K562 (cell line): Measurements from ENCODE around the gene KRTAP29-1. TPM values are rescaled to one million over a fixed set of nuclear protein-coding genes. Genes with fewer than 3 reads are reported as not detected.

Experiments used
- ATAC-seq: fragments of 200-7000 bp; cut with Tn5 transposase; 3 replicates; pipeline ENCODE4 v1.9.1; 2020; ENCODE audit warnings: moderate library complexity
- BruUV-seq: library from RNA; stranded (reverse); fragments of 400-500 nt; replicated peaks from 2 replicates; lab custom pipeline; 2021; lab: Mats Ljungman, UMichigan
- CTCF ChIA-PET: fragments of 300-600 bp; formaldehyde crosslinking; extraction: SDS; loops from one replicate; lab custom pipeline; 2021; ENCODE audit warnings: low intra/inter-chr PET ratio; lab: Yijun Ruan, JAX
- POLR2A ChIA-PET: fragments of 300-600, 350-650 bp; sonication (Branson Sonifier 250); formaldehyde crosslinking; extraction: SDS; loops from one replicate; lab custom pipeline; 2021; ENCODE audit warnings: antibody characterized with exemption, inconsistent platforms; lab: Yijun Ruan, JAX
- DNase-seq, 4 experiments: peaks; one replicate each; pipeline versions ENCODE4 v3.0.0 to v3.0.0-alpha.2; 2011 to 2018; ENCODE audit warnings: low spot score in 3 of 4, mixed read lengths in 3 of 4; ENCODE audit errors: extremely low read depth in 1 of 4
- FAIRE-seq: peaks from 2 replicates; lab custom pipeline; 2011; peaks lifted over from hg19 to GRCh38; lab: Jason Lieb, UNC
- H2AFZ ChIP-seq: 2 replicates; pipeline ENCODE4 v1.6.0; 2011; ENCODE audit warnings: low read depth, low read length, control low read depth, inconsistent platforms
- H3K27ac ChIP-seq: fragments of 200-600 bp; 3 replicates; pipeline ENCODE4 v1.8.0; 2011; ENCODE audit warnings: low read depth, mild to moderate bottlenecking, control low read depth, inconsistent platforms, low read length, moderate library complexity, mixed read lengths; ENCODE audit errors: extremely low read depth
- H3K27me3 ChIP-seq, 2 experiments: fragments of 300-600 bp in 1 of 2; 2 replicates in 1 of 2; 3 replicates in 1 of 2; pipeline versions ENCODE4 v1.6.0 to v1.8.0; 2011; ENCODE audit warnings: inconsistent platforms in 2 of 2, low read length in 2 of 2, mild to moderate bottlenecking in 1 of 2, mixed read lengths in 1 of 2, moderate library complexity in 1 of 2; ENCODE audit not compliant: control insufficient read depth in 2 of 2, insufficient read depth in 2 of 2
- H3K36me3 ChIP-seq: fragments of 300-600 bp; 3 replicates; pipeline ENCODE4 v1.8.0; 2011; ENCODE audit warnings: mild to moderate bottlenecking, low read length, inconsistent platforms; ENCODE audit not compliant: control insufficient read depth, insufficient read depth
- H3K4me1 ChIP-seq, 2 experiments: fragments of 200-600 bp in 1 of 2; replicated peaks in 1 of 2; 2 replicates in 1 of 2; 3 replicates in 1 of 2; pipeline versions ENCODE4 v1.5.1 to v1.8.0; 2011; ENCODE audit warnings: inconsistent platforms in 2 of 2, low read length in 2 of 2, mild to moderate bottlenecking in 1 of 2, mixed read lengths in 1 of 2, moderate library complexity in 1 of 2; ENCODE audit not compliant: control insufficient read depth in 2 of 2, insufficient read depth in 2 of 2
- H3K4me2 ChIP-seq: 2 replicates; pipeline ENCODE4 v1.6.1; 2011; ENCODE audit warnings: low read length, control low read depth, inconsistent platforms, mixed read lengths; ENCODE audit not compliant: insufficient read depth
- H3K4me3 ChIP-seq: fragments of 200-600 bp; sonication (generic), shearing (Covaris generic); 2 replicates; pipeline ENCODE4 v1.5.1; 2016; ENCODE audit warnings: control low read depth, inconsistent platforms
- H3K79me2 ChIP-seq: fragments of 200-600 bp; 3 replicates; pipeline ENCODE4 v1.8.0; 2011; ENCODE audit warnings: low read length, inconsistent platforms; ENCODE audit not compliant: control insufficient read depth, insufficient read depth
- H3K9ac ChIP-seq, 2 experiments: 2 replicates each; pipeline versions ENCODE4 v1.6.0 to v1.6.1; 2011; ENCODE audit warnings: low read depth in 2 of 2, low read length in 2 of 2, control low read depth in 1 of 2, inconsistent platforms in 1 of 2, mild to moderate bottlenecking in 1 of 2, mixed read lengths in 1 of 2; ENCODE audit not compliant: insufficient read depth in 1 of 2
- H3K9me1 ChIP-seq: one replicate; pipeline ENCODE4 v1.6.0; 2011; ENCODE audit warnings: inconsistent platforms, mild to moderate bottlenecking, low read length, moderate library complexity; ENCODE audit not compliant: control insufficient read depth, insufficient read depth
- H3K9me3 ChIP-seq: replicated peaks from 2 replicates; pipeline ENCODE4 v1.5.1; 2011; ENCODE audit warnings: low read depth, low read length, inconsistent platforms; ENCODE audit not compliant: control insufficient read depth, insufficient read depth
- H4K20me1 ChIP-seq: replicated peaks from 2 replicates; pipeline ENCODE4 v1.6.1; 2011; ENCODE audit warnings: low read length, inconsistent platforms, mixed read lengths; ENCODE audit not compliant: control insufficient read depth, insufficient read depth
- CBFA2T2 ChIP-seq: fragments of 450-650 bp; conservative IDR thresholded peaks from 2 replicates; pipeline ENCODE4 v1.6.1; 2017; ENCODE audit warnings: mild to moderate bottlenecking
- ETV6 ChIP-seq, 3 experiments: fragments of 150-350 bp in 1 of 3; sonication (generic) in 1 of 3; formaldehyde crosslinking in 1 of 3; IDR thresholded peaks; 2 replicates each; pipeline versions ENCODE4 v1.6.1 to v1.8.0; 2014 to 2022; ENCODE audit warnings: borderline replicate concordance in 2 of 3, low read depth in 2 of 3, antibody characterized with exemption in 1 of 3, low read length in 1 of 3, mild to moderate bottlenecking in 1 of 3, missing genetic modification reagents in 1 of 3
- MYBL2 ChIP-seq, 2 experiments: fragments of 450-650 bp in 1 of 2; sonication (generic) in 1 of 2; formaldehyde crosslinking in 1 of 2; IDR thresholded peaks; 2 replicates each; pipeline versions ENCODE4 v1.6.1 to v1.8.1; 2017 to 2022; ENCODE audit warnings: borderline replicate concordance in 1 of 2, inconsistent platforms in 1 of 2, low read depth in 1 of 2, mild to moderate bottlenecking in 1 of 2, missing genetic modification reagents in 1 of 2, moderate library complexity in 1 of 2
- PREB ChIP-seq: sonication (generic); formaldehyde crosslinking; IDR thresholded peaks from 2 replicates; pipeline ENCODE4 v1.8.1; 2023; ENCODE audit warnings: mild to moderate bottlenecking, missing genetic modification reagents
- THAP7 ChIP-seq: fragments of 250-450 bp; sonication (Bioruptor Pico); IDR thresholded peaks from 2 replicates; pipeline ENCODE4 v1.5.0; 2021
- ZNF212 ChIP-seq: fragments of 450-650 bp; formaldehyde crosslinking; IDR thresholded peaks from 2 replicates; pipeline ENCODE4 v1.4.0; 2020; ENCODE audit warnings: mild to moderate bottlenecking
- ZNF639 ChIP-seq, 2 experiments: fragments of 200-800 bp in 1 of 2; sonication (Bioruptor generic) in 1 of 2; sonication (generic) in 1 of 2; formaldehyde crosslinking in 1 of 2; IDR thresholded peaks in 1 of 2; conservative IDR thresholded peaks in 1 of 2; 2 replicates each; pipeline versions ENCODE4 v1.5.0 to v1.6.1; 2016 to 2020; ENCODE audit warnings: missing compliant biosample characterization in 1 of 2, missing genetic modification characterization in 1 of 2, missing genetic modification reagents in 1 of 2
- WGBS: fragments of 100-300 bp; shearing (Covaris generic); methylation state at CpG from one replicate; pipeline ENCODE4 v1.1.6; 2016; ENCODE audit warnings: low coverage, mixed read lengths; ENCODE audit not compliant: insufficient coverage; ENCODE audit errors: missing lambda C conversion rate; 5-methylcytosine and 5-hydroxymethylcytosine counted together
- in situ Hi-C: fragments of 300-500 bp; cut with MboI; formaldehyde crosslinking; loops from 4 replicates; pipeline ENCODE4 v1.15.0; 2018; ENCODE audit warnings: inconsistent platforms, mixed read lengths
- intact Hi-C: fragments of 100-400 bp; cut with micrococcal nuclease; formaldehyde crosslinking; loops from 2 replicates; pipeline ENCODE4 v1.14.2; 2022
- polyA plus RNA-seq, 8 experiments: library from polyadenylated mRNA; depleted of rRNA in 4 of 8; stranded (reverse) in 5 of 8; unstranded in 3 of 8; fragments of >200 nt; fragmentation: Nextera tagmentation in 2 of 8; fragmentation: Illumina TruSeq in 1 of 8; extraction: Ambion mirVana in 2 of 8; extraction: Trizol in 1 of 8; gene quantifications; 2 replicates each; pipeline versions ENCODE4 v1.2.1 to v1.2.3, GENCODE V29; 2011 to 2014; ENCODE audit warnings: inconsistent platforms in 1 of 8, missing spikeins in 1 of 8
- total RNA-seq, 7 experiments: library from RNA; depleted of rRNA in 6 of 7; stranded (reverse); fragments of >200 nt in 6 of 7; fragmentation: Illumina TruSeq in 2 of 7; extraction: Trizol in 2 of 7; gene quantifications; 2 replicates each; pipeline versions ENCODE4 v1.2.1 to v1.2.3, GENCODE V29; 2011 to 2021; ENCODE audit warnings: low replicate concordance in 1 of 7
- TF ChIP-seq, protein P1 (sequence below): sonication (generic); formaldehyde crosslinking; IDR thresholded peaks from 2 replicates; pipeline ENCODE4 v1.8.0; 2022; ENCODE audit warnings: mild to moderate bottlenecking, missing genetic modification reagents
- TF ChIP-seq, protein P2 (sequence below): fragments of 250-450 bp; sonication (Bioruptor Pico); IDR thresholded peaks from 2 replicates; pipeline ENCODE4 v1.9.0; 2021; ENCODE audit warnings: mild to moderate bottlenecking, inconsistent platforms

Gene KRTAP29-1
- total and polyA plus RNA-seq, 9 of the 15 experiments (the other 6 are each of a cell fraction or from before 2014, with no cell fraction given): not detected

GRCh38 chr17:41343029-41343428 is 40.4 kb upstream of the KRTAP29-1 start (continued):
- no peak for TF ChIP-seq THAP7 (CRISPR knock-in tag)
- TF ChIP-seq ETV6 (IDR thresholded peaks at IDR 0.05; ENCODE audit: borderline replicate concordance in 1 of 2, low read depth in 2 of 2, low read length in 1 of 2): no peak
- no peak for TF ChIP-seq ETV6 (CRISPR knock-in tag; IDR thresholded peaks at IDR 0.05; ENCODE audit: borderline replicate concordance)
- TF ChIP-seq, all 486 proteins: peak for 0

DNA sequence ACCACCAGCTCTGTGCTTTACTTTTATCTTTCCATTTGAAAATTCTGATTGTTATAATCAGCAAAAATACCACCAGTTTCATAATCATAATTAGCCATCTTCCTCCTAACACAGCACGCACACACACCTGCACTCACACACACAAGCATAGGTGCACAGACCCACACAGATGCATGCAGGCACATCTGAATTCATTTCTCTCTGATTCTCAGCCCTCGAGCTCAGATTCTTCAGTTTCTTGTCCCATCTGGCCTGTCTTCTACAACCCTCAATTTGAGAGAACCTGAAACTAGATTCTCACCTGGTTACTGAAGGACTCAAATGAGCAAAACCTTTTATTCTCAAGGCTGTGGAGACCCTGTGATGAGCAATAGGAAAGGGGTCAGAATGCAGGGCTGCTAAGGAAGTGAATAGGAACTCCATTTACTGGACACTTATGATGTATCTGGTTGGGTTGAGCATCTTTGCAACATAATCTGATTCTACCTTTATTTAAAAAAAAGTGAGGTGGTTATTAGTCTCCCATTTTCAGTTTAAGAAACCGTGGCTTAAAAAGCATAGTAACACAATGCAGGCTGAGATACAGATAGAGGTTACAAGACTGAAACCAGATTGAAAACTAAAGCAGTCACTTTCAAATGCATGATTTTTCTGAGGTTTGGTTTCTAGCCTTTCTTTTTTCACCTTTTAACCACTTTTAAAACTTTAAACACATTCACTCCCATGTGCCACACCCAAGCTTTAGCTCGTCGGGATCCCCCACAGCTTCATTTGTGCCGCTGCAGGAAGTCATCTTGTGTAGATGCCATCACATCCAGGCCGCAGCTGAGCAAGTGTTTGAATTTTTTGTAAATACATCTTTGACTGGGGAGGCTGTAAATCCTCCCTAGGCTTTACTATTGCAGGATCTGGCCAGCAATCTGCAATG is 38.5 kb upstream of the KRTAP29-1 start:
- intact Hi-C loops: no loop called here
- in situ Hi-C loops: no loop called here
- POLR2A ChIA-PET: interaction anchor here (0.6 kb wide), 1 partner anchor 143 kb away, joined by 3 read pairs; no protein-coding TSS in a partner anchor
- no peaks in the 10 kb centered on the region for H3K36me3 ChIP-seq
- no peak overlapping the region for H3K4me3 ChIP-seq
- H3K9ac ChIP-seq: no peak overlapping the region
- no peak for ATAC-seq
- no TSS peak for BruUV-seq
- H4K20me1 ChIP-seq: no peaks in the 10 kb centered on the region
- H3K4me1 ChIP-seq: no peaks in the 10 kb centered on the region
- no peak overlapping the region for H3K27ac ChIP-seq
- H3K79me2 ChIP-seq: no peaks in the 10 kb centered on the region
- no peak overlapping the region for H3K4me2 ChIP-seq
- CTCF ChIA-PET: no interaction called here
- no peaks in the 10 kb centered on the region for H3K9me3 ChIP-seq
- DNase-seq: no peak
- no peaks in the 10 kb centered on the region for H3K9me1 ChIP-seq
- WGBS: 0% methylated on average over 7 of the region's 7 CpGs
- no peak for FAIRE-seq
- no peaks in the 10 kb centered on the region for H3K27me3 ChIP-seq
- H2AFZ ChIP-seq: no peak overlapping the region
- TF ChIP-seq PREB (CRISPR knock-in tag): no peak
- TF ChIP-seq, protein P1, sequence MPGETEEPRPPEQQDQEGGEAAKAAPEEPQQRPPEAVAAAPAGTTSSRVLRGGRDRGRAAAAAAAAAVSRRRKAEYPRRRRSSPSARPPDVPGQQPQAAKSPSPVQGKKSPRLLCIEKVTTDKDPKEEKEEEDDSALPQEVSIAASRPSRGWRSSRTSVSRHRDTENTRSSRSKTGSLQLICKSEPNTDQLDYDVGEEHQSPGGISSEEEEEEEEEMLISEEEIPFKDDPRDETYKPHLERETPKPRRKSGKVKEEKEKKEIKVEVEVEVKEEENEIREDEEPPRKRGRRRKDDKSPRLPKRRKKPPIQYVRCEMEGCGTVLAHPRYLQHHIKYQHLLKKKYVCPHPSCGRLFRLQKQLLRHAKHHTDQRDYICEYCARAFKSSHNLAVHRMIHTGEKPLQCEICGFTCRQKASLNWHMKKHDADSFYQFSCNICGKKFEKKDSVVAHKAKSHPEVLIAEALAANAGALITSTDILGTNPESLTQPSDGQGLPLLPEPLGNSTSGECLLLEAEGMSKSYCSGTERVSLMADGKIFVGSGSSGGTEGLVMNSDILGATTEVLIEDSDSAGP: no peak
- no peak for TF ChIP-seq ZNF639 (CRISPR knock-in tag; conservative IDR thresholded peaks at IDR 0.05 in 1 of 2, IDR thresholded peaks at IDR 0.05 in 1 of 2)
- TF ChIP-seq ZNF212 (CRISPR knock-in tag): no peak
- TF ChIP-seq MYBL2 (IDR thresholded peaks at IDR 0.05; ENCODE audit: low read depth): no peak
- no peak for TF ChIP-seq MYBL2 (CRISPR knock-in tag; IDR thresholded peaks at IDR 0.05; ENCODE audit: borderline replicate concordance)
- no peak for TF ChIP-seq CBFA2T2
- TF ChIP-seq, protein P2, sequence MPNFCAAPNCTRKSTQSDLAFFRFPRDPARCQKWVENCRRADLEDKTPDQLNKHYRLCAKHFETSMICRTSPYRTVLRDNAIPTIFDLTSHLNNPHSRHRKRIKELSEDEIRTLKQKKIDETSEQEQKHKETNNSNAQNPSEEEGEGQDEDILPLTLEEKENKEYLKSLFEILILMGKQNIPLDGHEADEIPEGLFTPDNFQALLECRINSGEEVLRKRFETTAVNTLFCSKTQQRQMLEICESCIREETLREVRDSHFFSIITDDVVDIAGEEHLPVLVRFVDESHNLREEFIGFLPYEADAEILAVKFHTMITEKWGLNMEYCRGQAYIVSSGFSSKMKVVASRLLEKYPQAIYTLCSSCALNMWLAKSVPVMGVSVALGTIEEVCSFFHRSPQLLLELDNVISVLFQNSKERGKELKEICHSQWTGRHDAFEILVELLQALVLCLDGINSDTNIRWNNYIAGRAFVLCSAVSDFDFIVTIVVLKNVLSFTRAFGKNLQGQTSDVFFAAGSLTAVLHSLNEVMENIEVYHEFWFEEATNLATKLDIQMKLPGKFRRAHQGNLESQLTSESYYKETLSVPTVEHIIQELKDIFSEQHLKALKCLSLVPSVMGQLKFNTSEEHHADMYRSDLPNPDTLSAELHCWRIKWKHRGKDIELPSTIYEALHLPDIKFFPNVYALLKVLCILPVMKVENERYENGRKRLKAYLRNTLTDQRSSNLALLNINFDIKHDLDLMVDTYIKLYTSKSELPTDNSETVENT (CRISPR knock-in tag): no peak
